HCT116 (cell line): ENCODE measurements around the gene MAML1. TPM values are rescaled to one million over a fixed set of nuclear protein-coding genes. Genes with fewer than 3 reads are reported as not detected.

Experiments used
- ATAC-seq: fragments of 200-7000 bp; cut with Tn5 transposase; 2 replicates; pipeline ENCODE4 v1.9.1; 2020; ENCODE audit warnings: mild to moderate bottlenecking, moderate library complexity
- BruUV-seq: library from RNA; stranded (reverse); fragments of 400-500 nt; replicated peaks from 2 replicates; lab custom pipeline; 2021; lab: Mats Ljungman, UMichigan
- CTCF ChIA-PET: fragments of 300-600 bp; sonication (Branson Sonifier 250); formaldehyde crosslinking; loops from one replicate; lab custom pipeline; 2021; ENCODE audit warnings: antibody characterized with exemption; lab: Charles Lee
- POLR2A ChIA-PET: fragments of 300-600, 350-600 bp; sonication (Branson Sonifier 250); formaldehyde crosslinking; loops from one replicate; lab custom pipeline; 2021; ENCODE audit warnings: antibody characterized with exemption; lab: Charles Lee
- RAD21 ChIA-PET, 2 experiments: fragments of 300-600 bp; sonication (Branson Sonifier 250); formaldehyde crosslinking; loops; one replicate each; lab custom pipeline; 2023; ENCODE audit warnings: low total read pairs in 2 of 2; ENCODE audit not compliant: uncharacterized antibody in 2 of 2, unreplicated experiment in 2 of 2, low non-redundant PET in 1 of 2; lab: Charles Lee
- DNase-seq: peaks from one replicate; pipeline ENCODE4 v3.0.0-alpha.2; 2010; ENCODE audit warnings: low read depth, low spot score
- H2AFZ ChIP-seq: fragments of 200-600 bp; shearing (Covaris generic), sonication (generic); 2 replicates; pipeline ENCODE4 v1.6.1; 2017; ENCODE audit warnings: low read depth, mixed run types, mixed read lengths, antibody characterized with exemption, low read length; ENCODE audit not compliant: poor library complexity, severe bottlenecking
- H3K27ac ChIP-seq: 2 replicates; pipeline ENCODE4 v1.5.1; 2012; ENCODE audit warnings: low read depth, low read length
- H3K27me3 ChIP-seq: fragments of 200-600 bp; sonication (generic); 2 replicates; pipeline ENCODE4 v1.6.1; 2016; ENCODE audit warnings: mixed run types, low read length, mixed read lengths; ENCODE audit not compliant: insufficient read depth
- H3K36me3 ChIP-seq, 2 experiments: fragments of 200-500 bp in 1 of 2; fragments of 200-600 bp in 1 of 2; sonication (Bioruptor generic) in 1 of 2; sonication (generic) in 1 of 2; 2 replicates each; pipeline versions ENCODE4 v1.5.1 to v1.6.1; 2014 to 2016; ENCODE audit warnings: low read length in 2 of 2, inconsistent platforms in 1 of 2, mixed read lengths in 1 of 2, mixed run types in 1 of 2; ENCODE audit not compliant: insufficient read depth in 2 of 2, control insufficient read depth in 1 of 2
- H3K4me1 ChIP-seq, 2 experiments: fragments of 200-600 bp in 1 of 2; sonication (generic) in 1 of 2; 2 replicates each; pipeline versions ENCODE4 v1.5.1 to v1.6.1; 2012 to 2017; ENCODE audit warnings: low read length in 2 of 2, inconsistent platforms in 1 of 2, mild to moderate bottlenecking in 1 of 2, mixed read lengths in 1 of 2, mixed run types in 1 of 2, moderate library complexity in 1 of 2; ENCODE audit not compliant: insufficient read depth in 2 of 2, control insufficient read depth in 1 of 2
- H3K4me2 ChIP-seq: fragments of 200-600 bp; sonication (generic); 2 replicates; pipeline ENCODE4 v1.6.1; 2017; ENCODE audit warnings: mixed run types, low read length, mixed read lengths
- H3K4me3 ChIP-seq, 2 experiments: fragments of 200-600 bp in 1 of 2; sonication (generic) in 1 of 2; replicated peaks in 1 of 2; 2 replicates each; pipeline ENCODE4 v1.5.1; 2011 to 2016; ENCODE audit warnings: low read length in 2 of 2, control low read depth in 1 of 2, low read depth in 1 of 2, mild to moderate bottlenecking in 1 of 2, mixed read lengths in 1 of 2, mixed run types in 1 of 2
- H3K79me2 ChIP-seq: fragments of 200-600 bp; sonication (generic); 2 replicates; pipeline ENCODE4 v1.6.1; 2017; ENCODE audit warnings: mild to moderate bottlenecking, mixed run types, low read length, moderate library complexity, mixed read lengths; ENCODE audit not compliant: insufficient read depth
- H3K9ac ChIP-seq: fragments of 200-600 bp; sonication (generic); 2 replicates; pipeline ENCODE4 v1.6.1; 2016; ENCODE audit warnings: low read length, mixed read lengths
- H3K9me2 ChIP-seq: fragments of 200-600 bp; sonication (generic), shearing (Covaris generic); 2 replicates; pipeline ENCODE4 v1.6.1; 2017; ENCODE audit warnings: mixed run types, mild to moderate bottlenecking, moderate library complexity; ENCODE audit not compliant: insufficient read depth
- H3K9me3 ChIP-seq, 2 experiments: fragments of 200-500 bp in 1 of 2; fragments of 200-600 bp in 1 of 2; sonication (Bioruptor generic) in 1 of 2; sonication (generic) in 1 of 2; 2 replicates each; pipeline ENCODE4 v1.6.1; 2014 to 2017; ENCODE audit warnings: low read length in 2 of 2, mixed read lengths in 2 of 2, inconsistent platforms in 1 of 2, low read depth in 1 of 2, mild to moderate bottlenecking in 1 of 2, mixed run types in 1 of 2, moderate library complexity in 1 of 2; ENCODE audit not compliant: control insufficient read depth in 1 of 2, insufficient read depth in 1 of 2
- H4K20me1 ChIP-seq: fragments of 200-600 bp; sonication (generic), shearing (Covaris generic); 2 replicates; pipeline ENCODE4 v1.6.1; 2017; ENCODE audit warnings: mixed run types, mild to moderate bottlenecking, moderate library complexity; ENCODE audit not compliant: insufficient read depth
- EGR1 ChIP-seq: IDR thresholded peaks from 2 replicates; pipeline ENCODE4 v1.6.1; 2012; ENCODE audit warnings: low read depth
- ELF1 ChIP-seq: IDR thresholded peaks from 2 replicates; pipeline ENCODE4 v1.6.1; 2012; ENCODE audit warnings: low read depth, borderline replicate concordance
- EZH2phosphoT487 ChIP-seq: fragments of 200-600 bp; IDR thresholded peaks from 2 replicates; pipeline ENCODE4 v1.6.1; 2018; ENCODE audit warnings: antibody characterized with exemption, borderline replicate concordance
- MAX ChIP-seq: IDR thresholded peaks from 2 replicates; pipeline ENCODE4 v1.6.1; 2012
- POLR2AphosphoS5 ChIP-seq: IDR thresholded peaks from 2 replicates; pipeline ENCODE4 v1.6.1; 2011; ENCODE audit warnings: mild to moderate bottlenecking, low read depth, low read length, moderate library complexity
- RAD21 ChIP-seq: IDR thresholded peaks from 2 replicates; pipeline ENCODE4 v1.6.1; 2012; ENCODE audit warnings: low read depth, mild to moderate bottlenecking
- ZBTB33 ChIP-seq: IDR thresholded peaks from 2 replicates; pipeline ENCODE4 v1.6.1; 2011; ENCODE audit warnings: mild to moderate bottlenecking, low read length, moderate library complexity; ENCODE audit not compliant: insufficient replicate concordance; ENCODE audit errors: extremely low read depth
- intact Hi-C: fragments of 100-400 bp; cut with micrococcal nuclease; formaldehyde crosslinking; loops from 2 replicates; pipeline ENCODE4 v1.10.0; 2022
- total RNA-seq: library from RNA; stranded (reverse); gene quantifications from one replicate; pipeline ENCODE4 v1.2.1, GENCODE V29; 2021; ENCODE audit not compliant: unreplicated experiment

MAML1 gene
- total RNA-seq, 1 experiment from 2014 or later, result 29.5 TPM

- Histone ChIP-seq H3K27ac (peak overlapping the region; percentile 99), H3K9ac (peak overlapping the region; percentile 88), H3K79me2 (peaks cover 50% of the 10 kb centered on the region), H3K4me3 (peak overlapping the region; percentile 68 to 92), H3K9me3 (no peaks in the 10 kb centered on the region), H3K27me3 (no peaks in the 10 kb centered on the region), H3K9me2 (no peaks in the 10 kb centered on the region), H3K4me2 (peak overlapping the region; percentile 99), H4K20me1 (no peaks in the 10 kb centered on the region), H2AFZ (no peak overlapping the region), H3K4me1 (peaks cover 38 to 49% of the 10 kb centered on the region in 2 experiments), H3K36me3 (peaks cover under 1 to 2% of the 10 kb centered on the region in 2 experiments; a peak in 1 of 4 replicates)
- ATAC-seq (no peak), DNase-seq (no peak)
- ChIA-PET RAD21 (no interaction called here), CTCF (no interaction called here), POLR2A (interaction anchor here (1.7 kb wide), 1 partner anchor 16 kb away, joined by 4 read pairs; the partner anchor contains the start of gene SQSTM1)
- TF ChIP-seq EGR1, result no peak
- TF ChIP-seq RAD21, result no peak
- TF ChIP-seq MAX, result no peak
- TF ChIP-seq ZBTB33, result no peak
- TF ChIP-seq ELF1, result no peak
- no peak for TF ChIP-seq EZH2phosphoT487
- no peak for TF ChIP-seq POLR2AphosphoS5
- intact Hi-C loops, result no loop called here
- BruUV-seq, result TSS peak; percentile 53
These were observed 72.5 kb downstream of the MAML1 start for GRCh38 chr5:179805070-179805528.
